Stimulated activated CD4-positive, alpha-beta T cell treated with anti-CD3 and anti-CD28 coated beads, Interleukin-4, amount 100 ng/mL, for 1 hour (primary cell): ENCODE results near the gene LY6G6F.

Source experiments
- DNase-seq: peaks from one replicate; pipeline ENCODE4 v3.0.0-alpha.2; 2020

The LY6G6F gene

DNA sequence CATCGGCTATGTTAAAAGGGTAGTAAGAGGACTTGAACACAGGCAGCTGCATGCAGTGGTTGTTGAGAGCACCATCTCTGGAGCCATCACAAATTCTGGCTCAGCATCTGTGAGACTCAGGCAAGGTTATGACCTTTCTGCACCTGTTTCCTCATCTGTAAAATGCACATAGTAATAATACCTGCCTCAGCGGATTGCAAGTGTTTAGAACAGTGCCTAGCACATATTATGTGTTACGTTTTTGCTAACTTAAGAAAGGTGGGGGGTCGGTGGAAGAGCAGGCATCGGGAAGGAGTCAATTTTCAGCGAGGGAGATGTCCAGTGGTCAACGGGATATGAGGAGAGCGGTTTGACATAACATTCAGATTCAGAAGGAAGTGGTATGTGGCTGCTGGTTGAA, 28.7 kb upstream of the LY6G6F start:
- DNase-seq = no peak

GRCh38 chr6:31680226-31681134, 26.2 kb upstream of the LY6G6F start, which contains the start of gene LY6G5C:
TSS of gene LY6G5C (minus strand) at chr6:31681067. CDS start at chr6:31680373, 694 bp downstream.
- DNase-seq = peak; percentile 61

GRCh38 chr6:31681135-31681671, 25.5 kb upstream of the LY6G6F start:
- DNase-seq = peak; percentile 48

DNA sequence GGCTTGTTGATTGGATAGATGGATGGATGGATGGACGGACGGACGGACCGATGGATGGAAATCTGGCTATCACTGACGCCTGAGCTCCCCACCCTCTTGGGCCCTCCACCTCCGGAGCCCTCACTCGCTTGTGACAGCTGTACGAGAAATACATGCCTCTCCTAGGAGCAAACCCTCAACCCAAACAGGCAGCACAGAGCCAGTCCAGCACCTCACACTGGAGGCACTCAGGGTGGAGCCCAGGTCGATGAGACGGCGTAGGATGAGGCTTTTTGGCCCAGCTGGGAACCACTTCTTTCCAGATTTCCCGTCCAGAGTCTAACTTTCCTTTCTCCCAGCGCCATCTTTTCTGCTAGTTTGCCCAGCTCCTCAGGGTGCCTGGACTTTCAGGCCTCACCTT, 23.1 kb upstream of the LY6G6F start:
- no peak for DNase-seq

- no peak for DNase-seq
Observed at GRCh38 chr6:31686483-31686882, 20.2 kb upstream of the LY6G6F start.

DNA sequence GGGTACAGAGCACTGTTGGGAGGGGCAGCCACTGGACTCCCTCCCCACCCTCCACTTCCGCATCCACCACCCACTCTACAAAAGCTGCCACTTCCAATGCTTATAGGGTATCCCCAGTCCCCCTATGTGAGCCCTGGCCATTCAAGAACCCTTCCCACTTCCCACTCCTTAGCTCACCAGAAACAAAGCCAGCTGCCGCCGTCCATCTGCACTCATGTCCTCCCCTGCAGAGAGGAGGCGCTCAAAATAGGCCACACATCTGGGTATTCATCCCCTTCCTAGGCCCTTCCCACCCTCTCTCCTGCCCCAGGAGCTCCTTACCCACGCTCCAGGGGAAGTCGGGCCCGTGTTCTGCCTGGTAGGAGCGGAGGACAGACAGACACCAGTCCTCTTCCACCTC, 19.3 kb upstream of the LY6G6F start:
- DNase-seq = no peak

GRCh38 chr6:31687860-31688693, 18.6 kb upstream of the LY6G6F start:
- DNase-seq = no peak

- peak; percentile 13 for DNase-seq
Observed at GRCh38 chr6:31689249-31690110, 17.2 kb upstream of the LY6G6F start.

DNA sequence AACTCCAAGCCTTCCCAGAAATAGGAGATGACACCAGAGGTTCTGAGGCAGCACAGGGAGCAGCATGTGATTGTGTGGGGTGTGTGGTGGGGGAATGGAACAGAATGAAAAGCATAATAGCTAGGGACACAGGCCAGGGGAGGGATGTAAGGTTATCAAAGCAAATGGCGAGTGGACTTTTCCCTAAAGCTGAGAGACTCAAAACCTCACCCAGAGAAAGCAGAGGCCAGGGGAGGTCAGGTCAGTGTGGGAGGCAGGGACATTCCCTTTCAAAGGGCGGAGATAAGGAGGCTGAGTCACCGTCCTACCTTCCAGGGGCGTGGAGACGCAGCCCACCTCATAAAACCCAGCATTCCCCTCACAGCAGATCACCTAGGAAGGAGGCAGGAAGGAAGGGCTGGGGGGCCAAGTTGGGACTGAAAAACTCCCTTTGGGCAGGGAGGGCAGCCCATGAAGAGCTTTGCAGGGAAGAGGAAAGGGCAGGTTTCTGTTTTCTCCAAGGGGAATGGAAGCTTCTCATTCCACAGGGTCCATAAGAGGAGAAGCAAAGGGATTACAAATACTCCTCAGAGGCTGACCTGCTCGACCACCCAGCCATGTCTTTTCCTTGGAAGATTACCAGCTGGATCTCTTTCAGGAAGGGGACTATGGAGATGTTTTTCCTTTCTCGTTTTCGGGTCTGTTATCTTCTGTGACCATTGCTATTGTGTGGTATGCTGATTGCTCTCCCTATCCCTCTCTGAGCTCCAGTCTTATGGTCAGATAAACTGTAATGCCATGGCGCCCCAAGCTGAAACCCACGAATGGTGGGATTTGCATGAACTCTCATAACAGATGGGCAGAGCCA, 16.2 kb upstream of the LY6G6F start:
- no peak for DNase-seq

DNA sequence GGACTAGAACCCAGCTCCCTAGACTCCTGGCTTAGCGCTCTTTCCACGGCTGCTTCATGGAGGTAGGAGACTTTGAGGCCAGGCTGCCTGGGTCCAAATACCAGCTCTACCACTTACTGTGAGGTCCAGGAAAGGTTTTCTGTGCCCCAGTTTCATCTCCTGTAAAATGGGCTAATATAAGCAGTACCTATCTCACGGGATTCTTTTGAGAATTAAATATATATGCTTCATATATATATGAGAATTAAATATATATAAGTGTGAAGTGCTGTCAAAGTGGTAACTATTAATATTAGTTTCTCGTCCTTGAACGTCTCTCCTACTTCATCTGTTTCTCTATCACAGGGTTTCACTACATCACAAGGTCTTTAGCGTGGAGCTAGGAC, 15.6 kb upstream of the LY6G6F start:
- DNase-seq = no peak

DNA sequence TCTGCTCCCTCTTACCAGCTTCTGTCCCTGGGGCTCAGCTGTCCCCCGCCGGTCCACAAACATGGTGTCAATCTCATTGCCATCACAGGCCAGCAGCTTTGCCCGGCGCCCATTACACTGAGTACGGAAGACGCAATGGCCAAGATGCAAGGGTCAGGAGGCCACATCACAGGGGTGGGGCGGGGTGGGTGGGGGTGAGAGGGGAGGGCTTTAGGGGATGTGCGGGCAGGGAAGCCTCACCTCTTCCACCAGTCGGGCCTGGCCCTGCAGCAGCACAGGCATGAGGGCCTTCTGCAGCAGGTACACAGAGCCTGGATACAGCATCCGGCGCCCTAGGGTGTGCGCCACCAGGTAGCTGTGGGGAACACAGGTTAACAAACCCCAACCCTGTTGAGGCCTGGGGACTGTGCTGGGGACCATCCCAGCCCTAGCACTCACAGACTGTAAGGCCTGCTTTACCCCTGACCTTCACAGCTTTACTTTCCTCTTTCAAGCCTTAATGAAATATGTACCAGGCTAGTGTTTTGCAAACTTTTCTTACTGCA, 15.0 kb upstream of the LY6G6F start:
- no peak for DNase-seq

- DNase-seq = no peak
Observed at GRCh38 chr6:31692353-31692752, 14.3 kb upstream of the LY6G6F start.

- no peak for DNase-seq
Observed at GRCh38 chr6:31692886-31693285, 13.8 kb upstream of the LY6G6F start.

- DNase-seq = no peak
Observed at GRCh38 chr6:31693535-31693934, 13.1 kb upstream of the LY6G6F start.

DNA sequence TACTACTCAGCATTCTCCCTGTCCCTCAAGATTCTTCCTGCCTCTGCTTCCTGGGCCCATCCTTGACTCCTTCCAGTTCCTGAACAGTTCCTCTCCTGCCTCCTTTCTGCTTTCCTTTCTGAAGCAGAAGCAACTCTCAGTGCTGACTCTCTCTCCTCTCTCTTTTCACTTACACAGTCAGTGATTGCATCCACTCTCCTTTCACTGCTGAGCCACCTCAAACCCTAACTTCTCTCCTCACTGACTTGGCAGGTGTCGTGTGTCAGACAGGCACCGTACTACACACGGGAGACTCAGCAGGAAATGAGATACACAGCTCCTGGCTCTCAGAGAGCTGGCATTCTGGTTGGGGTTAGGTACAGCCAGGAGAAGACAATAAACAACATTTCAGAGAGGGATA, 9.1 kb upstream of the LY6G6F start:
- no peak for DNase-seq

- no peak for DNase-seq
Observed at GRCh38 chr6:31700740-31701401, 5.8 kb upstream of the LY6G6F start.

GRCh38 chr6:31701666-31702404, 4.8 kb upstream of the LY6G6F start:
- DNase-seq = no peak

DNA sequence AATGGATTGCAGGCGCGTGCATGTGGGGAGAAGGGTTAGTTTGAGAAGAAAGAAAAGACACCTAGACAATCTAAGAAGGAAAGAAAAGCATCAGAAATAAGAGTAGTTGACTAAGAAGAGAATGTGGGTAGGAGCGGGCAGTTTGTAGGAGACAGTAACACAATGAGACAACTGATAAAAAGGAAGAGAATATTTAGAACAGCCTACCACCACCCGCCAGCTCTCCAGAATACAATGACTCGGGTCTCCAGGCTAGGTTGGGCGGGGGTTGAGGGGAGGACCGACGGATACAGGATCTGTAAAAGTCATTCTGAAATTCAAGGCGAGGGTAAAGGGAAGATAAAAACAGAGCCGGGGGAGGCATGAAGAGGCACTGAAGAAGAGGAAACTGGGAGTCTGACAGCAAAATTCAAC, 4.3 kb upstream of the LY6G6F start:
- DNase-seq = peak; percentile 33

- DNase-seq = peak; percentile 98
Observed at GRCh38 chr6:31702819-31703716, 3.6 kb upstream of the LY6G6F start, which contains the start of gene ABHD16A. TSS of gene ABHD16A (minus strand) at chr6:31703324. CDS start at chr6:31703281, 43 bp downstream.
